CD4-positive, alpha-beta T cell (primary cell): ENCODE measurements around the gene SDHA. TPM values are rescaled to one million over a fixed set of nuclear protein-coding genes. Genes with fewer than 3 reads are reported as not detected.
"Not testable (repeated sequence)": the region's sequence is repeated elsewhere in the genome, so short reads cannot be mapped to it uniquely, and the experiment has no call there.

Experiments used
- ATAC-seq: fragments of 200-7000 bp; cut with Tn5 transposase; one replicate; pipeline ENCODE4 v1.10.0; 2022; ENCODE audit warnings: mild to moderate bottlenecking; ENCODE audit not compliant: poor library complexity
- CTCF ChIA-PET: fragments of 350-600 bp; sonication (Branson Sonifier 250); formaldehyde crosslinking; loops from one replicate; lab custom pipeline; 2021; ENCODE audit warnings: antibody characterized with exemption, inconsistent platforms; lab: Charles Lee
- POLR2A ChIA-PET: fragments of 350-600 bp; sonication (Branson Sonifier 250); formaldehyde crosslinking; loops from one replicate; lab custom pipeline; 2021; ENCODE audit warnings: antibody characterized with exemption, inconsistent platforms; lab: Charles Lee
- DNase-seq, 14 experiments: peaks; one replicate each; pipeline ENCODE4 v3.0.0-alpha.2; 2013 to 2020; ENCODE audit warnings: mixed read lengths in 2 of 14
- H3K27ac ChIP-seq, 2 donors: one replicate each; pipeline versions ENCODE4 v1.5.1 to v1.7.0; 2013; ENCODE audit warnings: low read length in 2 of 2, low read depth in 1 of 2, mild to moderate bottlenecking in 1 of 2
- H3K27me3 ChIP-seq, 2 experiments: 1 replicate in 1 of 2; 2 replicates in 1 of 2; pipeline versions ENCODE4 v1.6.1 to v1.7.0; 2013; ENCODE audit warnings: low read length in 2 of 2, control low read depth in 1 of 2, mild to moderate bottlenecking in 1 of 2, moderate library complexity in 1 of 2; ENCODE audit not compliant: insufficient read depth in 2 of 2, control insufficient read depth in 1 of 2
- H3K36me3 ChIP-seq: one replicate; pipeline ENCODE4 v1.6.1; 2013; ENCODE audit warnings: low read length, control low read depth; ENCODE audit not compliant: insufficient read depth
- H3K4me1 ChIP-seq: one replicate; pipeline ENCODE4 v1.6.1; 2013; ENCODE audit warnings: low read length, control low read depth; ENCODE audit not compliant: insufficient read depth
- H3K4me3 ChIP-seq: one replicate; pipeline ENCODE4 v1.5.1; 2013; ENCODE audit warnings: mild to moderate bottlenecking, low read length, moderate library complexity
- H3K9me3 ChIP-seq, 2 experiments: 1 replicate in 1 of 2; 2 replicates in 1 of 2; pipeline versions ENCODE4 v1.6.1 to v1.7.0; 2013; ENCODE audit warnings: low read length in 2 of 2, mild to moderate bottlenecking in 2 of 2, control low read depth in 1 of 2, moderate library complexity in 1 of 2; ENCODE audit not compliant: control insufficient read depth in 1 of 2, insufficient read depth in 1 of 2
- H3K27ac Mint-ChIP-seq: one replicate; pipeline ENCODE4 v1.8.0; 2020; ENCODE audit warnings: mixed read lengths
- H3K27me3 Mint-ChIP-seq: one replicate; pipeline ENCODE4 v1.8.0; 2021; ENCODE audit warnings: mixed read lengths
- H3K36me3 Mint-ChIP-seq: one replicate; pipeline ENCODE4 v1.8.0; 2021; ENCODE audit warnings: low read depth, mixed read lengths
- H3K4me1 Mint-ChIP-seq: one replicate; pipeline ENCODE4 v1.8.0; 2021; ENCODE audit warnings: low read depth, mixed read lengths
- H3K4me3 Mint-ChIP-seq: one replicate; pipeline ENCODE4 v1.8.0; 2020; ENCODE audit warnings: mild to moderate bottlenecking, mixed read lengths
- H3K9me3 Mint-ChIP-seq: one replicate; pipeline ENCODE4 v1.8.0; 2020; ENCODE audit warnings: mixed read lengths
- CTCF ChIP-seq: fragments of 200-600 bp; IDR thresholded peaks from one replicate; pipeline ENCODE4 v1.8.0; 2022; ENCODE audit warnings: antibody characterized with exemption, mild to moderate bottlenecking
- intact Hi-C, 2 experiments: fragments of 100-400 bp; cut with DNase I in 1 of 2; cut with micrococcal nuclease in 1 of 2; formaldehyde crosslinking; loops; one replicate each; pipeline versions ENCODE4 v1.15.1 to v1.9.0; 2023 to 2025; cut with DNase I, micrococcal nuclease
- total RNA-seq, 174 experiments: library from RNA in 2 of 174; stranded (reverse) in 2 of 174; gene quantifications; one replicate each; pipeline ENCODE4 v1.2.3 and lab custom pipeline; 2021 to 2026

SDHA gene
- total RNA-seq, 2 experiments from 2014 or later, result 244 to 245 TPM

- CTCF ChIA-PET, H3K9me3 Mint-ChIP-seq, H3K27ac Mint-ChIP-seq, DNase-seq, H3K27me3 ChIP-seq, H3K27me3 Mint-ChIP-seq, H3K4me3 ChIP-seq, H3K27ac ChIP-seq, ATAC-seq, POLR2A ChIA-PET, H3K9me3 ChIP-seq: not testable (repeated sequence)
- Histone ChIP-seq H3K4me1 (peaks cover 22% of the 10 kb centered on the region), H3K36me3 (peaks cover 29% of the 10 kb centered on the region)
- intact Hi-C loops, result loop anchor here in 1 of 2 experiments (5.0 kb wide), 2 partner anchors 168 to 198 kb away; partner anchors contain the start of gene EXOC3
- peaks cover 50% of the 10 kb centered on the region for H3K36me3 Mint-ChIP-seq
- H3K4me3 Mint-ChIP-seq, result peak overlapping the region; percentile 54
- peaks cover 46% of the 10 kb centered on the region for H3K4me1 Mint-ChIP-seq
Observed at GRCh38 chr5:274346-274745, 56.2 kb downstream of the SDHA start.

- peaks cover 14% of the 10 kb centered on the region for H3K4me1 ChIP-seq
- Mint-ChIP-seq H3K9me3 (no peaks in the 10 kb centered on the region), H3K4me1 (peaks cover 64% of the 10 kb centered on the region), H3K27me3 (no peaks in the 10 kb centered on the region), H3K36me3 (peaks cover 66% of the 10 kb centered on the region), H3K4me3 (no peak overlapping the region), H3K27ac (no peak overlapping the region)
- no peak for DNase-seq
- no peak overlapping the region for H3K27ac ChIP-seq
- no peak for TF ChIP-seq CTCF
- CTCF ChIA-PET, result no interaction called here
- no peak overlapping the region for H3K4me3 ChIP-seq
- intact Hi-C loops, result no loop called here
- H3K9me3 ChIP-seq, result no peaks in the 10 kb centered on the region
- POLR2A ChIA-PET, result no interaction called here
- H3K36me3 ChIP-seq, result peaks cover 32% of the 10 kb centered on the region
- no peak for ATAC-seq
- H3K27me3 ChIP-seq, result no peaks in the 10 kb centered on the region
Observed at GRCh38 chr5:278646-279045, 60.5 kb downstream of the SDHA start.

- H3K27me3 ChIP-seq, DNase-seq, H3K27ac ChIP-seq, H3K27me3 Mint-ChIP-seq, CTCF ChIA-PET, ATAC-seq, H3K4me3 ChIP-seq, H3K9me3 ChIP-seq, H3K4me3 Mint-ChIP-seq, H3K9me3 Mint-ChIP-seq, intact Hi-C loops, POLR2A ChIA-PET: not testable (repeated sequence)
- Mint-ChIP-seq H3K27ac (peak overlapping the region; percentile 30), H3K36me3 (peaks cover 66% of the 10 kb centered on the region), H3K4me1 (peaks cover 64% of the 10 kb centered on the region)
- Histone ChIP-seq H3K36me3 (peaks cover 30% of the 10 kb centered on the region), H3K4me1 (peaks cover 14% of the 10 kb centered on the region)
Observed at GRCh38 chr5:279051-279665, 61.0 kb downstream of the SDHA start.

- Mint-ChIP-seq H3K36me3 (peaks cover 63% of the 10 kb centered on the region), H3K27ac (no peak overlapping the region), H3K4me3 (no peak overlapping the region), H3K9me3 (no peaks in the 10 kb centered on the region), H3K4me1 (peaks cover 50% of the 10 kb centered on the region), H3K27me3 (no peaks in the 10 kb centered on the region)
- intact Hi-C loops, result no loop called here
- ATAC-seq (no peak), DNase-seq (no peak)
- Histone ChIP-seq H3K4me3 (no peak overlapping the region), H3K27ac (no peak overlapping the region), H3K4me1 (peaks cover 12% of the 10 kb centered on the region), H3K27me3 (no peaks in the 10 kb centered on the region), H3K36me3 (peaks cover 32% of the 10 kb centered on the region), H3K9me3 (no peaks in the 10 kb centered on the region)
- no peak for TF ChIP-seq CTCF
- ChIA-PET POLR2A (no interaction called here), CTCF (no interaction called here)
Observed at GRCh38 chr5:285991-286557, 68.0 kb downstream of the SDHA start.

GRCh38 chr5:290200-290599, 72.1 kb downstream of the SDHA start:
- DNase-seq, H3K4me3 ChIP-seq, H3K27me3 ChIP-seq, H3K9me3 Mint-ChIP-seq, POLR2A ChIA-PET, ATAC-seq, H3K9me3 ChIP-seq, H3K27me3 Mint-ChIP-seq, H3K4me3 Mint-ChIP-seq, H3K4me1 ChIP-seq, CTCF ChIA-PET, H3K27ac ChIP-seq, intact Hi-C loops, H3K27ac Mint-ChIP-seq: not testable (repeated sequence)
- Mint-ChIP-seq H3K4me1 (peaks cover 19% of the 10 kb centered on the region), H3K36me3 (peaks cover 45% of the 10 kb centered on the region)
- H3K36me3 ChIP-seq, result peaks cover 21% of the 10 kb centered on the region

GRCh38 chr5:291345-291744, 73.2 kb downstream of the SDHA start:
- H3K27me3 Mint-ChIP-seq, DNase-seq, H3K9me3 ChIP-seq, H3K9me3 Mint-ChIP-seq, H3K4me3 Mint-ChIP-seq, H3K27me3 ChIP-seq, H3K27ac ChIP-seq, POLR2A ChIA-PET, CTCF ChIA-PET, H3K4me1 ChIP-seq, H3K4me3 ChIP-seq, H3K27ac Mint-ChIP-seq, ATAC-seq, intact Hi-C loops: not testable (repeated sequence)
- Mint-ChIP-seq H3K36me3 (peaks cover 34% of the 10 kb centered on the region), H3K4me1 (peaks cover 19% of the 10 kb centered on the region)
- peaks cover 12% of the 10 kb centered on the region for H3K36me3 ChIP-seq
